Peyer's patch (tissue), 4 donors: Measurements from ENCODE around the gene KRT1.

Experiments used
- CTCF ChIP-seq, 6 experiments: fragments of 450-650 bp in 4 of 6; fragments of 200-600 bp in 2 of 6; sonication (generic) in 1 of 6; IDR thresholded peaks; one replicate each; pipeline ENCODE4 v1.5.1; 2017 to 2019; ENCODE audit warnings: antibody characterized with exemption in 6 of 6, mild to moderate bottlenecking in 3 of 6, moderate library complexity in 1 of 6
- POLR2A ChIP-seq, 2 donors: fragments of 450-650 bp; IDR thresholded peaks; one replicate each; pipeline ENCODE4 v1.5.1; 2017; ENCODE audit warnings: antibody characterized with exemption in 2 of 2, mild to moderate bottlenecking in 2 of 2, moderate library complexity in 2 of 2

GRCh38 chr12:52686063-52686462 is 5.9 kb upstream of the KRT1 start:
- TF ChIP-seq POLR2A (IDR thresholded peaks at IDR 0.05) (no peak), CTCF (IDR thresholded peaks at IDR 0.05) (no peak)
